ENCODE measurements around the gene HHIPL2. TPM values are rescaled to one million over a fixed set of nuclear protein-coding genes. Genes with fewer than 3 reads are reported as not detected.

Gene HHIPL2
- total RNA-seq, 4 donors from 2014 or later, result 0.32 TPM; not detected in 3

DNA sequence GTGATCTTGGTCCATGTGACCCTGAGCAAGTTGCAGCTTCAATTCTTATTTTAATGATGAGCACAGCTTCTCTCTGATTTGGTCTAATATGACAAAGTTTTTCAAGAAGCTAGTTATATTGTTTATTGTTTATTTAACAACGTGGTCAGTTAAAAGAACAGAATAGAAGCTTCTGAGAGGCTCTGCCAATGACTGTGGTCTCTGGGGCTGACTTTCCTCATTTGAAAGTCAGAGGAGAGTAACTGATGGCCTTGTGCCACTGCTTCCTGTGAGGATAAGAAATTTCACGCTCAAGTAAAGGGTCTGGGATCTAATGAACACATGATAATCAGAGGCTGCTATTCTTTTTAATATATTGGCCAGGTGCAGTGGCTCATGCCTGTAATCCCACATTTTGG, 7.3 kb downstream of the HHIPL2 start:
- no peak for DNase-seq (ENCODE audit: low spot score in 2 of 2)

DNA sequence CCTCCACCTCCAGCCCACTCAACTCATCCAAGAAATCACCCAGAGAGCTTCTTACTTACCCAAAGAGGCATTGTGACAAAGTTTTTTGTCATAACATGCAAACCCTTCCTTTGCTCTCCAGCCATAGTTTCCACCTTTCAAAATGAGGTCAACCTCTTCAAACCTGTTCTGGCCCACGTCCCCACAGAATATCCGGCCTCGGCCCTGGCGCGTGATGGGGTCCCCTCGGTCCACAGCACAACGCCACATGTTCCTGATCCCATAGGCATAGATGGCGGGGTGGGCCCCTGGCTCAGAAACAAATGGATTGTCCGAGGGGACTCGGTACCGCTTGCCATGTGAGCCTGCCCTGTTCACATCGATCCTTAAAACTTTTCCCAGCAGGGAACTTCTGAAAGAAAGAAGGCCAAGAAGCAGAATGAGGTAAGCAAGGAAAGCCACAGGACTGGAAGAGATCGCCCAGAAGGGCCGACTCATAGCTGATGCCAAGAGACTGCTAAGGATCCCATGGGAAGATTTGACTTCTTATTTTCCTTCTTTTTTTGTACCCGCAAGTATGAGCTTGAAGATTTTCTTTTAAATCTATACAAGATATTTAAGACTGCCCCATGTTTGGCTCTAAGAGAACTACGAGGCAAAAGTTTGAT, 7.8 kb downstream of the HHIPL2 start:
- no peaks in the 10 kb centered on the region for H3K36me3 ChIP-seq
- no peak for DNase-seq (ENCODE audit: low spot score in 2 of 2)

More for the DNA sequence above, 7.3 kb downstream of the HHIPL2 start:
- Histone ChIP-seq H3K36me3 (no peaks in the 10 kb centered on the region), H3K4me1 (no peaks in the 10 kb centered on the region), H3K27ac (no peak overlapping the region), H3K9me3 (no peaks in the 10 kb centered on the region), H3K4me3 (no peak overlapping the region), H3K27me3 (peaks cover 8% of the 10 kb centered on the region)
- 61% methylated on average over 2 of the region's 2 CpGs for WGBS
- no peak for TF ChIP-seq EP300 (IDR thresholded peaks at IDR 0.05)
- TF ChIP-seq, protein P1, sequence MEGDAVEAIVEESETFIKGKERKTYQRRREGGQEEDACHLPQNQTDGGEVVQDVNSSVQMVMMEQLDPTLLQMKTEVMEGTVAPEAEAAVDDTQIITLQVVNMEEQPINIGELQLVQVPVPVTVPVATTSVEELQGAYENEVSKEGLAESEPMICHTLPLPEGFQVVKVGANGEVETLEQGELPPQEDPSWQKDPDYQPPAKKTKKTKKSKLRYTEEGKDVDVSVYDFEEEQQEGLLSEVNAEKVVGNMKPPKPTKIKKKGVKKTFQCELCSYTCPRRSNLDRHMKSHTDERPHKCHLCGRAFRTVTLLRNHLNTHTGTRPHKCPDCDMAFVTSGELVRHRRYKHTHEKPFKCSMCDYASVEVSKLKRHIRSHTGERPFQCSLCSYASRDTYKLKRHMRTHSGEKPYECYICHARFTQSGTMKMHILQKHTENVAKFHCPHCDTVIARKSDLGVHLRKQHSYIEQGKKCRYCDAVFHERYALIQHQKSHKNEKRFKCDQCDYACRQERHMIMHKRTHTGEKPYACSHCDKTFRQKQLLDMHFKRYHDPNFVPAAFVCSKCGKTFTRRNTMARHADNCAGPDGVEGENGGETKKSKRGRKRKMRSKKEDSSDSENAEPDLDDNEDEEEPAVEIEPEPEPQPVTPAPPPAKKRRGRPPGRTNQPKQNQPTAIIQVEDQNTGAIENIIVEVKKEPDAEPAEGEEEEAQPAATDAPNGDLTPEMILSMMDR (IDR thresholded peaks at IDR 0.05), result no peak
- TF ChIP-seq POLR2A (IDR thresholded peaks at IDR 0.05), result no peak
- TF ChIP-seq POLR2AphosphoS5 (IDR thresholded peaks at IDR 0.05), result no peak

DNA sequence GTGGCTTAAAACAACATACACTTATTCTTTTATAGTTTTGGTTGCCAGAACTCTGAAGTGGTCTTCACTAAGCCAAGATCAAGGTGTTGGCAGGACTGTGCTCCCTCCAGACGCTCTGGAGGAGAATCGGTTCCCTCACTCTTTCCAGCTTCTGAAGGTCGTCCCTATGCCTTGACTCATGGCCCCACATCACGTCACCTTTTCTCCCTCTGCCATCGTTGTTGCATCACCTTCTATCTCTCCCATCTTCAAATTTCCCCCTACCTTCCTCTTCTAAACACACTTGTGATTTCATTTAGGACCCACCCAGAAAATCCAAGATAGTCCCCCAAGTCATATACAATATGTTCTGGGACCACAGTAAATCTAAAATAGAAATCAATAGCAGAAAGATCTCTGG, 12.4 kb downstream of the HHIPL2 start:
- no peaks in the 10 kb centered on the region for H3K9me3 ChIP-seq
- H3K4me3 ChIP-seq, result no peak overlapping the region
- TF ChIP-seq, protein P1 (IDR thresholded peaks at IDR 0.05), result no peak
- TF ChIP-seq POLR2AphosphoS5 (IDR thresholded peaks at IDR 0.05), result no peak
- no peak for TF ChIP-seq EP300 (IDR thresholded peaks at IDR 0.05)
- no peak for TF ChIP-seq POLR2A (IDR thresholded peaks at IDR 0.05)
- no peaks in the 10 kb centered on the region for H3K36me3 ChIP-seq
- no peaks in the 10 kb centered on the region for H3K4me1 ChIP-seq
- no peaks in the 10 kb centered on the region for H3K27me3 ChIP-seq
- no peak overlapping the region for H3K27ac ChIP-seq
- no peak for DNase-seq (ENCODE audit: low spot score in 2 of 2)
- WGBS, result 92% methylated on average over 5 of the region's 5 CpGs

More for the DNA sequence above, 7.8 kb downstream of the HHIPL2 start:
- TF ChIP-seq POLR2A (IDR thresholded peaks at IDR 0.05), result no peak
- TF ChIP-seq, protein P1 (IDR thresholded peaks at IDR 0.05), result no peak
- no peak for TF ChIP-seq POLR2AphosphoS5 (IDR thresholded peaks at IDR 0.05)
- no peak for TF ChIP-seq EP300 (IDR thresholded peaks at IDR 0.05)
- Histone ChIP-seq H3K27ac (no peak overlapping the region), H3K9me3 (no peaks in the 10 kb centered on the region), H3K4me3 (no peak overlapping the region), H3K27me3 (peaks cover 4% of the 10 kb centered on the region), H3K4me1 (no peaks in the 10 kb centered on the region)
- WGBS, result 78% methylated on average over 16 of the region's 16 CpGs

DNA sequence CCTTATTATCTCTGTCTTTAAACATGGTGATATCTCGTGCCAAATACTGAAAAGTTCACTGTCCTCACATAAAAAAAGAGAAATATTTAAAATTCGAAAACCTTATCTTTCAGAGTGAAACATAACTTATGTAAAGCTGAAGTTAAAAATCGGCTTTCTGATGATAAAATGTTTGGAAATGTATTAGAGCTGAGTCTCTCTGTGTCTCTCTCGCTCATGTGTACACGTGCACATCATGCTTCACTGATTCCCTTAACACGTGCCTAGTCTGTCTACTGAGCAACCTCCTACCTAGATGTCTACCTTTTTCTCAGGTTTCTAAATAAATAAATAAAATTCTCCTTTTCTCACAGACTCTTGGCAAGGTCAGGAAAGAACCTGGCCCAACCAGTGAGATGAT, 17.1 kb downstream of the HHIPL2 start:
- Histone ChIP-seq H3K4me1 (no peaks in the 10 kb centered on the region), H3K36me3 (no peaks in the 10 kb centered on the region), H3K4me3 (no peak overlapping the region), H3K27ac (no peak overlapping the region), H3K27me3 (no peaks in the 10 kb centered on the region), H3K9me3 (no peaks in the 10 kb centered on the region)
- WGBS, result 91% methylated on average over 6 of the region's 6 CpGs
- DNase-seq (ENCODE audit: low spot score in 2 of 2), result no peak
- TF ChIP-seq POLR2AphosphoS5 (IDR thresholded peaks at IDR 0.05) (no peak), EP300 (IDR thresholded peaks at IDR 0.05) (no peak), POLR2A (IDR thresholded peaks at IDR 0.05) (no peak)
- TF ChIP-seq, protein P1 (IDR thresholded peaks at IDR 0.05), result no peak

DNA sequence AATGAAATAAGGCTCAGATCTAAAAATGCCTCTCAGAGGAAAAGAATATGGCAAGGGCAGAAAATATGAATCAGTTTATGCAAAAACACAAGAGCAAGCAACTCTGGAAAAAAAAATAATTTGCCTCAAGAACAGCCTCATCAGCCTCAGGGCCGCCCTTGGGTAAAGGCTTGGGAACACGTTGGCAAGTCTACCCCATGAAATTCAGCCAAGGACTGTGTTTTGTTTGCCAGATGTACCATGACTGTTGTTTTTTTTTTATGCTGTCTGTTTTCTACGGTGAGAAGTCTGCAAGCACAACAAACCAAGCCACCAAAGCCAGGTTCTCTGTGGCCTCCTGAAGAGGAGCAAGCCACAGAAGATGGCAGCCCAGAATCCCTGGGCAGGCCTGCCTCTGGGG, 18.0 kb downstream of the HHIPL2 start:
- TF ChIP-seq POLR2A (IDR thresholded peaks at IDR 0.05), result no peak
- TF ChIP-seq POLR2AphosphoS5 (IDR thresholded peaks at IDR 0.05), result no peak
- TF ChIP-seq, protein P1 (IDR thresholded peaks at IDR 0.05), result no peak
- no peak for TF ChIP-seq EP300 (IDR thresholded peaks at IDR 0.05)
- no peaks in the 10 kb centered on the region for H3K36me3 ChIP-seq
- no peak overlapping the region for H3K4me3 ChIP-seq
- no peaks in the 10 kb centered on the region for H3K27me3 ChIP-seq
- no peaks in the 10 kb centered on the region for H3K4me1 ChIP-seq
- H3K27ac ChIP-seq, result no peak overlapping the region
- H3K9me3 ChIP-seq, result no peaks in the 10 kb centered on the region
- no peak for DNase-seq (ENCODE audit: low spot score in 2 of 2)
- WGBS, result 47% methylated on average over 3 of the region's 3 CpGs

Measured in suprapubic skin (tissue), 4 donors.